ENCODE data around the gene CLDN18.

GRCh38 chr3:138031536-138031935, 21.6 kb downstream of the CLDN18 start:
- TF ChIP-seq REST (IDR thresholded peaks at IDR 0.05; ENCODE audit: low read depth) (no peak), FOXM1 (IDR thresholded peaks at IDR 0.05; ENCODE audit: borderline replicate concordance, low read depth) (no peak), YY1 (IDR thresholded peaks at IDR 0.05; ENCODE audit: low read depth) (no peak), EP300 (IDR thresholded peaks at IDR 0.05; ENCODE audit: borderline replicate concordance) (no peak), RAD21 (IDR thresholded peaks at IDR 0.05; ENCODE audit: low read depth) (no peak), MAX (IDR thresholded peaks at IDR 0.05) (no peak), EGR1 (IDR thresholded peaks at IDR 0.05) (no peak), ZBTB7A (IDR thresholded peaks at IDR 0.05; ENCODE audit: low read depth) (no peak), TAF1 (IDR thresholded peaks at IDR 0.05; ENCODE audit: low read depth) (no peak)
